Activated T-helper 2 cell treated with anti-CD3 and anti-CD28 coated beads, Interferon-gamma antibody, Interleukin-2, Interleukin-4, amounts not matched to agents 10 μg/mL and 5 μg/mL and 100 μg/mL, durations not matched to agents 14 hours and 24 hours and 36 hours (primary cell): ENCODE measurements around the gene HS2ST1. TPM values are rescaled to one million over a fixed set of nuclear protein-coding genes. Genes with fewer than 3 reads are reported as not detected.

Experiments
- DNase-seq: peaks from one replicate; pipeline ENCODE4 v3.0.0; 2021; ENCODE audit warnings: low spot score
- H3K27ac Mint-ChIP-seq: one replicate; pipeline ENCODE4 v1.8.0; 2021; ENCODE audit warnings: mixed read lengths
- H3K27me3 Mint-ChIP-seq: one replicate; pipeline ENCODE4 v1.8.0; 2021; ENCODE audit warnings: low read depth, mixed read lengths
- H3K36me3 Mint-ChIP-seq: one replicate; pipeline ENCODE4 v1.8.0; 2021; ENCODE audit warnings: low read depth, mixed read lengths
- H3K4me1 Mint-ChIP-seq: one replicate; pipeline ENCODE4 v1.8.0; 2021; ENCODE audit warnings: low read depth, mixed read lengths
- H3K4me3 Mint-ChIP-seq: one replicate; pipeline ENCODE4 v1.8.0; 2021; ENCODE audit warnings: low read depth, mild to moderate bottlenecking, moderate library complexity, mixed read lengths
- H3K9me3 Mint-ChIP-seq: one replicate; pipeline ENCODE4 v1.8.0; 2021; ENCODE audit warnings: mixed read lengths
- intact Hi-C: fragments of 100-400 bp; cut with micrococcal nuclease; formaldehyde crosslinking; loops from one replicate; pipeline ENCODE4 v1.15.1; 2023
- total RNA-seq: library from RNA; stranded (reverse); gene quantifications from 2 replicates; pipeline ENCODE4 v1.2.3, GENCODE V29; 2022

HS2ST1 gene
- total RNA-seq, 1 donor from 2014 or later, result 28.0 TPM

- H3K27me3 Mint-ChIP-seq, result no peaks in the 10 kb centered on the region
- no peak for DNase-seq
- no peak overlapping the region for H3K4me3 Mint-ChIP-seq
- no peak overlapping the region for H3K27ac Mint-ChIP-seq
- intact Hi-C loops, result loop anchor here (5.0 to 10.0 kb wide), 3 partner anchors 48 to 1770 kb away; partner anchors contain the start of genes ODF2L and PKN2
- H3K36me3 Mint-ChIP-seq, result peaks cover 47% of the 10 kb centered on the region
- H3K4me1 Mint-ChIP-seq, result peaks cover 34% of the 10 kb centered on the region
- H3K9me3 Mint-ChIP-seq, result no peaks in the 10 kb centered on the region
These were observed 2.0 kb upstream of the HS2ST1 start for GRCh38 chr1:86912281-86912900.

- no peak overlapping the region for H3K4me3 Mint-ChIP-seq
- no peak overlapping the region for H3K27ac Mint-ChIP-seq
- H3K4me1 Mint-ChIP-seq, result peaks cover 34% of the 10 kb centered on the region
- H3K9me3 Mint-ChIP-seq, result no peaks in the 10 kb centered on the region
- no peaks in the 10 kb centered on the region for H3K27me3 Mint-ChIP-seq
- peaks cover 42% of the 10 kb centered on the region for H3K36me3 Mint-ChIP-seq
- intact Hi-C loops, result loop anchor here (5.0 to 10.0 kb wide), 3 partner anchors 49 to 1769 kb away; partner anchors contain the start of genes ODF2L and PKN2
- DNase-seq, result peak; percentile 25
These were observed 988 bp upstream of the HS2ST1 start for GRCh38 chr1:86913399-86913895.

- Mint-ChIP-seq H3K4me3 (no peak within 1 kb of the TSS), H3K27me3 (no peaks in the 10 kb centered on the region), H3K36me3 (peaks cover 37% of the 10 kb centered on the region), H3K4me1 (peaks cover 31% of the 10 kb centered on the region), H3K27ac (no peak within 1 kb of the TSS), H3K9me3 (no peaks in the 10 kb centered on the region)
- intact Hi-C loops, result loop anchor here (1.0 to 10.0 kb wide), 6 partner anchors 49 to 1768 kb away; partner anchors contain the start of genes ODF2L and PKN2
- peak; percentile 99 for DNase-seq
These were observed 387 bp upstream of the HS2ST1 start, which contains the start of gene SELENOF for GRCh38 chr1:86913896-86914600. Gene SELENOF, minus strand, starts transcription at chr1:86914126. Its CDS starts 15 bp downstream, at chr1:86914111.

- H3K27me3 Mint-ChIP-seq, result no peaks in the 10 kb centered on the region
These were observed 732 bp downstream of the HS2ST1 start for GRCh38 chr1:86914998-86915736.

GRCh38 chr1:86915737-86916235 is 1.4 kb downstream of the HS2ST1 start:
- no peak overlapping the region for H3K27ac Mint-ChIP-seq
- H3K4me3 Mint-ChIP-seq, result no peak overlapping the region
- no peak for DNase-seq
- H3K9me3 Mint-ChIP-seq, result peaks cover 3% of the 10 kb centered on the region
- intact Hi-C loops, result loop anchor here (1.0 to 10.0 kb wide), 6 partner anchors 51 to 521 kb away; partner anchors contain the start of genes ODF2L and SH3GLB1
- peaks cover 26% of the 10 kb centered on the region for H3K36me3 Mint-ChIP-seq
- H3K4me1 Mint-ChIP-seq, result peaks cover 23% of the 10 kb centered on the region
- H3K27me3 Mint-ChIP-seq, result no peaks in the 10 kb centered on the region

More at GRCh38 chr1:86914998-86915736, 732 bp downstream of the HS2ST1 start:
- Mint-ChIP-seq H3K4me3 (no peak overlapping the region), H3K36me3 (peaks cover 29% of the 10 kb centered on the region), H3K9me3 (no peaks in the 10 kb centered on the region), H3K4me1 (peaks cover 25% of the 10 kb centered on the region), H3K27ac (no peak overlapping the region)
- peak; percentile 45 for DNase-seq
- intact Hi-C loops, result loop anchor here (1.0 to 10.0 kb wide), 8 partner anchors 50 to 1767 kb away; partner anchors contain the start of genes ODF2L, PKN2 and SH3GLB1

GRCh38 chr1:86916752-86917151 is 2.3 kb downstream of the HS2ST1 start:
- no peak overlapping the region for H3K4me3 Mint-ChIP-seq
- H3K27me3 Mint-ChIP-seq, result no peaks in the 10 kb centered on the region
- H3K9me3 Mint-ChIP-seq, result peaks cover 11% of the 10 kb centered on the region
- no peak overlapping the region for H3K27ac Mint-ChIP-seq
- H3K4me1 Mint-ChIP-seq, result peaks cover 15% of the 10 kb centered on the region
- intact Hi-C loops, result loop anchor here (10.0 kb wide), 2 partner anchors 52 to 522 kb away; partner anchors contain the start of gene ODF2L
- peaks cover 26% of the 10 kb centered on the region for H3K36me3 Mint-ChIP-seq
- no peak for DNase-seq

- H3K27ac Mint-ChIP-seq, result no peak overlapping the region
- H3K36me3 Mint-ChIP-seq, result peaks cover 59% of the 10 kb centered on the region
- no peak overlapping the region for H3K4me3 Mint-ChIP-seq
- no peak for DNase-seq
- H3K4me1 Mint-ChIP-seq, result peaks cover 12% of the 10 kb centered on the region
- H3K9me3 Mint-ChIP-seq, result peaks cover 53% of the 10 kb centered on the region
- intact Hi-C loops, result no loop called here
- no peaks in the 10 kb centered on the region for H3K27me3 Mint-ChIP-seq
These were observed 8.0 kb downstream of the HS2ST1 start for GRCh38 chr1:86922445-86922844.

- no peak overlapping the region for H3K27ac Mint-ChIP-seq
- intact Hi-C loops, result no loop called here
- no peaks in the 10 kb centered on the region for H3K27me3 Mint-ChIP-seq
- H3K4me3 Mint-ChIP-seq, result no peak overlapping the region
- H3K4me1 Mint-ChIP-seq, result peaks cover 9% of the 10 kb centered on the region
- no peak for DNase-seq
- peaks cover 53% of the 10 kb centered on the region for H3K9me3 Mint-ChIP-seq
- peaks cover 56% of the 10 kb centered on the region for H3K36me3 Mint-ChIP-seq
These were observed 10.0 kb downstream of the HS2ST1 start for GRCh38 chr1:86924324-86924960.

- H3K36me3 Mint-ChIP-seq, result peaks cover 50% of the 10 kb centered on the region
- H3K4me3 Mint-ChIP-seq, result no peak overlapping the region
- H3K9me3 Mint-ChIP-seq, result peaks cover 50% of the 10 kb centered on the region
- intact Hi-C loops, result no loop called here
- peaks cover 9% of the 10 kb centered on the region for H3K4me1 Mint-ChIP-seq
- DNase-seq, result no peak
- H3K27ac Mint-ChIP-seq, result no peak overlapping the region
- H3K27me3 Mint-ChIP-seq, result no peaks in the 10 kb centered on the region
These were observed 11.3 kb downstream of the HS2ST1 start for GRCh38 chr1:86925742-86926141.

GRCh38 chr1:86926883-86927282 is 12.4 kb downstream of the HS2ST1 start:
- H3K4me1 Mint-ChIP-seq, result peaks cover 9% of the 10 kb centered on the region
- H3K36me3 Mint-ChIP-seq, result peaks cover 41% of the 10 kb centered on the region
- intact Hi-C loops, result no loop called here
- no peak overlapping the region for H3K27ac Mint-ChIP-seq
- DNase-seq, result no peak
- no peak overlapping the region for H3K4me3 Mint-ChIP-seq
- peaks cover 40% of the 10 kb centered on the region for H3K9me3 Mint-ChIP-seq
- no peaks in the 10 kb centered on the region for H3K27me3 Mint-ChIP-seq

- intact Hi-C loops, result no loop called here
- peaks cover 24% of the 10 kb centered on the region for H3K9me3 Mint-ChIP-seq
- peaks cover 15% of the 10 kb centered on the region for H3K4me1 Mint-ChIP-seq
- no peak for DNase-seq
- H3K4me3 Mint-ChIP-seq, result no peak overlapping the region
- H3K27me3 Mint-ChIP-seq, result no peaks in the 10 kb centered on the region
- H3K36me3 Mint-ChIP-seq, result peaks cover 24% of the 10 kb centered on the region
- H3K27ac Mint-ChIP-seq, result no peak overlapping the region
These were observed 14.4 kb downstream of the HS2ST1 start for GRCh38 chr1:86928819-86929218.

- Mint-ChIP-seq H3K4me1 (peaks cover 10% of the 10 kb centered on the region), H3K27me3 (no peaks in the 10 kb centered on the region), H3K9me3 (no peaks in the 10 kb centered on the region), H3K36me3 (no peaks in the 10 kb centered on the region), H3K27ac (no peak overlapping the region), H3K4me3 (no peak overlapping the region)
- DNase-seq, result no peak
- intact Hi-C loops, result no loop called here
These were observed 18.6 kb downstream of the HS2ST1 start for GRCh38 chr1:86933051-86933450.
